ENCODE results near the gene SMCO2.

SMCO2 gene

GRCh38 chr12:27551172-27551840 lies 104.8 kb downstream of the SMCO2 start:
- Histone ChIP-seq H3K9ac (ENCODE audit: low read length) (no peak overlapping the region), H3K36me3 (ENCODE audit: control insufficient read depth, insufficient read depth, low read length) (no peaks in the 10 kb centered on the region), H3K27me3 (ENCODE audit: control insufficient read depth, insufficient read depth, low read length) (no peaks in the 10 kb centered on the region), H3K4me3 (ENCODE audit: low read length) (no peak overlapping the region), H3K4me1 (ENCODE audit: control insufficient read depth, insufficient read depth, low read length) (peaks cover 56% of the 10 kb centered on the region), H3K9me3 (ENCODE audit: control insufficient read depth, low read length) (no peaks in the 10 kb centered on the region)

Data from mucosa of stomach (tissue), 1 donor.